ENCODE measurements around the gene AMPD1.

DNA sequence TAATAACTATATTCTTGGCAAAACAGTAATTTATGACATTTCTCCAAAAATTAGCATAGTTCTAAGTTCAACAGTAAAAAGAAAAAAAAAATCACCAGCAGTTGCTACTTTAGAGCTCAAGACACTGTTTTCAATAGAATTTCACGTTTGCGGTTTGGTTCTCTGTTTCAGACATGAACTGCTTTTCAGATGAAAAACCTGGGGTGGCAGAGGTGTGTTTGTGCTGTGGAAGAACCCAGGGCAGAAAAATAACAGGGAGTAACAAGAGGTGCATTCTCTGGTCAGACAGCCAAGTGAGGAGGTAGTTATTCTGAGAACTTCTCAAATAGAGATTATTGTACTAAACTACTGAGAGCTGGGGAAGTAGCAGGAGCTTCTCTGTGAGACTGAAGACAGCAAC, 12.3 kb upstream of the AMPD1 start:
- TF ChIP-seq, protein P1, sequence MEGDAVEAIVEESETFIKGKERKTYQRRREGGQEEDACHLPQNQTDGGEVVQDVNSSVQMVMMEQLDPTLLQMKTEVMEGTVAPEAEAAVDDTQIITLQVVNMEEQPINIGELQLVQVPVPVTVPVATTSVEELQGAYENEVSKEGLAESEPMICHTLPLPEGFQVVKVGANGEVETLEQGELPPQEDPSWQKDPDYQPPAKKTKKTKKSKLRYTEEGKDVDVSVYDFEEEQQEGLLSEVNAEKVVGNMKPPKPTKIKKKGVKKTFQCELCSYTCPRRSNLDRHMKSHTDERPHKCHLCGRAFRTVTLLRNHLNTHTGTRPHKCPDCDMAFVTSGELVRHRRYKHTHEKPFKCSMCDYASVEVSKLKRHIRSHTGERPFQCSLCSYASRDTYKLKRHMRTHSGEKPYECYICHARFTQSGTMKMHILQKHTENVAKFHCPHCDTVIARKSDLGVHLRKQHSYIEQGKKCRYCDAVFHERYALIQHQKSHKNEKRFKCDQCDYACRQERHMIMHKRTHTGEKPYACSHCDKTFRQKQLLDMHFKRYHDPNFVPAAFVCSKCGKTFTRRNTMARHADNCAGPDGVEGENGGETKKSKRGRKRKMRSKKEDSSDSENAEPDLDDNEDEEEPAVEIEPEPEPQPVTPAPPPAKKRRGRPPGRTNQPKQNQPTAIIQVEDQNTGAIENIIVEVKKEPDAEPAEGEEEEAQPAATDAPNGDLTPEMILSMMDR (IDR thresholded peaks at IDR 0.05) = no peak
- TF ChIP-seq TCF12 (IDR thresholded peaks at IDR 0.05) = no peak
- TF ChIP-seq, protein P2, sequence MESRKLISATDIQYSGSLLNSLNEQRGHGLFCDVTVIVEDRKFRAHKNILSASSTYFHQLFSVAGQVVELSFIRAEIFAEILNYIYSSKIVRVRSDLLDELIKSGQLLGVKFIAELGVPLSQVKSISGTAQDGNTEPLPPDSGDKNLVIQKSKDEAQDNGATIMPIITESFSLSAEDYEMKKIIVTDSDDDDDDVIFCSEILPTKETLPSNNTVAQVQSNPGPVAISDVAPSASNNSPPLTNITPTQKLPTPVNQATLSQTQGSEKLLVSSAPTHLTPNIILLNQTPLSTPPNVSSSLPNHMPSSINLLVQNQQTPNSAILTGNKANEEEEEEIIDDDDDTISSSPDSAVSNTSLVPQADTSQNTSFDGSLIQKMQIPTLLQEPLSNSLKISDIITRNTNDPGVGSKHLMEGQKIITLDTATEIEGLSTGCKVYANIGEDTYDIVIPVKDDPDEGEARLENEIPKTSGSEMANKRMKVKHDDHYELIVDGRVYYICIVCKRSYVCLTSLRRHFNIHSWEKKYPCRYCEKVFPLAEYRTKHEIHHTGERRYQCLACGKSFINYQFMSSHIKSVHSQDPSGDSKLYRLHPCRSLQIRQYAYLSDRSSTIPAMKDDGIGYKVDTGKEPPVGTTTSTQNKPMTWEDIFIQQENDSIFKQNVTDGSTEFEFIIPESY (IDR thresholded peaks at IDR 0.05; ENCODE audit: borderline replicate concordance, low read depth) = no peak
- no peak for TF ChIP-seq GABPA (IDR thresholded peaks at IDR 0.05; ENCODE audit: low read depth)
- TF ChIP-seq, protein P3, sequence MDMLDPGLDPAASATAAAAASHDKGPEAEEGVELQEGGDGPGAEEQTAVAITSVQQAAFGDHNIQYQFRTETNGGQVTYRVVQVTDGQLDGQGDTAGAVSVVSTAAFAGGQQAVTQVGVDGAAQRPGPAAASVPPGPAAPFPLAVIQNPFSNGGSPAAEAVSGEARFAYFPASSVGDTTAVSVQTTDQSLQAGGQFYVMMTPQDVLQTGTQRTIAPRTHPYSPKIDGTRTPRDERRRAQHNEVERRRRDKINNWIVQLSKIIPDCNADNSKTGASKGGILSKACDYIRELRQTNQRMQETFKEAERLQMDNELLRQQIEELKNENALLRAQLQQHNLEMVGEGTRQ (IDR thresholded peaks at IDR 0.05; ENCODE audit: borderline replicate concordance, low read depth, low read length) = no peak
- no peak for TF ChIP-seq EZH2phosphoT487 (IDR thresholded peaks at IDR 0.05; ENCODE audit: borderline replicate concordance, low read depth)
- TF ChIP-seq POLR2AphosphoS5 (IDR thresholded peaks at IDR 0.05; ENCODE audit: low read depth, low read length) = no peak
- no peak for TF ChIP-seq GATA2 (CRISPR knock-in tag; IDR thresholded peaks at IDR 0.05)
- TF ChIP-seq, protein P4, sequence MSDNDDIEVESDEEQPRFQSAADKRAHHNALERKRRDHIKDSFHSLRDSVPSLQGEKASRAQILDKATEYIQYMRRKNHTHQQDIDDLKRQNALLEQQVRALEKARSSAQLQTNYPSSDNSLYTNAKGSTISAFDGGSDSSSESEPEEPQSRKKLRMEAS (IDR thresholded peaks at IDR 0.05; ENCODE audit: low read depth) = no peak
- TF ChIP-seq TAF1 (IDR thresholded peaks at IDR 0.05; ENCODE audit: borderline replicate concordance, low read depth, low read length) = no peak
- no peak for TF ChIP-seq YY1 (IDR thresholded peaks at IDR 0.05; ENCODE audit: low read depth)
- TF ChIP-seq, protein P5, sequence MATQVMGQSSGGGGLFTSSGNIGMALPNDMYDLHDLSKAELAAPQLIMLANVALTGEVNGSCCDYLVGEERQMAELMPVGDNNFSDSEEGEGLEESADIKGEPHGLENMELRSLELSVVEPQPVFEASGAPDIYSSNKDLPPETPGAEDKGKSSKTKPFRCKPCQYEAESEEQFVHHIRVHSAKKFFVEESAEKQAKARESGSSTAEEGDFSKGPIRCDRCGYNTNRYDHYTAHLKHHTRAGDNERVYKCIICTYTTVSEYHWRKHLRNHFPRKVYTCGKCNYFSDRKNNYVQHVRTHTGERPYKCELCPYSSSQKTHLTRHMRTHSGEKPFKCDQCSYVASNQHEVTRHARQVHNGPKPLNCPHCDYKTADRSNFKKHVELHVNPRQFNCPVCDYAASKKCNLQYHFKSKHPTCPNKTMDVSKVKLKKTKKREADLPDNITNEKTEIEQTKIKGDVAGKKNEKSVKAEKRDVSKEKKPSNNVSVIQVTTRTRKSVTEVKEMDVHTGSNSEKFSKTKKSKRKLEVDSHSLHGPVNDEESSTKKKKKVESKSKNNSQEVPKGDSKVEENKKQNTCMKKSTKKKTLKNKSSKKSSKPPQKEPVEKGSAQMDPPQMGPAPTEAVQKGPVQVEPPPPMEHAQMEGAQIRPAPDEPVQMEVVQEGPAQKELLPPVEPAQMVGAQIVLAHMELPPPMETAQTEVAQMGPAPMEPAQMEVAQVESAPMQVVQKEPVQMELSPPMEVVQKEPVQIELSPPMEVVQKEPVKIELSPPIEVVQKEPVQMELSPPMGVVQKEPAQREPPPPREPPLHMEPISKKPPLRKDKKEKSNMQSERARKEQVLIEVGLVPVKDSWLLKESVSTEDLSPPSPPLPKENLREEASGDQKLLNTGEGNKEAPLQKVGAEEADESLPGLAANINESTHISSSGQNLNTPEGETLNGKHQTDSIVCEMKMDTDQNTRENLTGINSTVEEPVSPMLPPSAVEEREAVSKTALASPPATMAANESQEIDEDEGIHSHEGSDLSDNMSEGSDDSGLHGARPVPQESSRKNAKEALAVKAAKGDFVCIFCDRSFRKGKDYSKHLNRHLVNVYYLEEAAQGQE (IDR thresholded peaks at IDR 0.05; ENCODE audit: low read depth, low read length) = no peak
